Head of caudate nucleus (tissue), 42 donors: ENCODE measurements around the gene AIG1.
A peak's percentile ranks its signal among the peaks of the same experiment; 100 is the strongest.

Source experiments
- DNase-seq, 42 donors: peaks; one replicate each; pipeline versions ENCODE4 v3.0.0 to v3.0.0-alpha.2; 2020 to 2021; ENCODE audit warnings: mixed read lengths in 7 of 42
- intact Hi-C: fragments of 100-400 bp; cut with DNase I; formaldehyde crosslinking; loops from one replicate; pipeline ENCODE4 v1.15.0; 2022

The AIG1 gene

GRCh38 chr6:143205991-143206390, 145.3 kb downstream of the AIG1 start:
- DNase-seq, result no peak
- intact Hi-C loops, result no loop called here

- intact Hi-C loops, result no loop called here
- no peak for DNase-seq
These were observed 145.9 kb downstream of the AIG1 start for GRCh38 chr6:143206550-143206949.

- intact Hi-C loops, result no loop called here
- no peak for DNase-seq
These were observed 149.7 kb downstream of the AIG1 start for GRCh38 chr6:143210420-143210819.

GRCh38 chr6:143213859-143214376, 153.2 kb downstream of the AIG1 start:
- intact Hi-C loops, result no loop called here
- DNase-seq, result no peak

GRCh38 chr6:143215363-143215762, 154.7 kb downstream of the AIG1 start:
- no peak for DNase-seq
- intact Hi-C loops, result no loop called here

GRCh38 chr6:143215771-143216170, 155.1 kb downstream of the AIG1 start:
- intact Hi-C loops, result no loop called here
- no peak for DNase-seq

GRCh38 chr6:143218233-143218632, 157.5 kb downstream of the AIG1 start:
- no peak for DNase-seq
- intact Hi-C loops, result no loop called here

GRCh38 chr6:143221698-143222097, 161.0 kb downstream of the AIG1 start:
- DNase-seq, result no peak
- intact Hi-C loops, result no loop called here

GRCh38 chr6:143222310-143222709, 161.6 kb downstream of the AIG1 start:
- intact Hi-C loops, result no loop called here
- no peak for DNase-seq

GRCh38 chr6:143222801-143223231, 162.1 kb downstream of the AIG1 start:
- intact Hi-C loops, result no loop called here
- peak in 3 of 42 donors; percentile 3 to 44 (median 26) for DNase-seq

GRCh38 chr6:143223895-143224294, 163.2 kb downstream of the AIG1 start:
- intact Hi-C loops, result no loop called here
- peak in 1 of 42 donors; percentile 16 for DNase-seq

- intact Hi-C loops, result no loop called here
- DNase-seq, result no peak
These were observed 163.8 kb downstream of the AIG1 start for GRCh38 chr6:143224516-143224915.

- DNase-seq, result no peak
- intact Hi-C loops, result no loop called here
These were observed 165.2 kb downstream of the AIG1 start for GRCh38 chr6:143225929-143226328.

GRCh38 chr6:143227675-143228074, 167.0 kb downstream of the AIG1 start:
- intact Hi-C loops, result no loop called here
- no peak for DNase-seq

- DNase-seq, result no peak
- intact Hi-C loops, result no loop called here
These were observed 168.7 kb downstream of the AIG1 start for GRCh38 chr6:143229400-143229799.

- peak in 5 of 42 donors; percentile 3 to 54 (median 9) for DNase-seq
- intact Hi-C loops, result no loop called here
These were observed 172.2 kb downstream of the AIG1 start for GRCh38 chr6:143232849-143233248.

GRCh38 chr6:143233554-143234285, 173.0 kb downstream of the AIG1 start:
- DNase-seq, result no peak
- intact Hi-C loops, result no loop called here

GRCh38 chr6:143234734-143235133, 174.0 kb downstream of the AIG1 start:
- DNase-seq, result no peak
- intact Hi-C loops, result no loop called here

- DNase-seq, result no peak
These were observed 175.6 kb downstream of the AIG1 start for GRCh38 chr6:143236151-143236798.

GRCh38 chr6:143238306-143238705, 177.6 kb downstream of the AIG1 start:
- intact Hi-C loops, result no loop called here
- no peak for DNase-seq

More at GRCh38 chr6:143236151-143236798, 175.6 kb downstream of the AIG1 start:
- intact Hi-C loops, result no loop called here

GRCh38 chr6:143241111-143241510, 180.4 kb downstream of the AIG1 start:
- no peak for DNase-seq
- intact Hi-C loops, result no loop called here
